ENCODE results near the gene ANGPTL4. TPM values are rescaled to one million over a fixed set of nuclear protein-coding genes. Genes with fewer than 3 reads are reported as not detected.
A peak's percentile ranks its signal among the peaks of the same experiment; 100 is the strongest.

ANGPTL4 gene
- total RNA-seq, 4 donors from 2014 or later, result 4.4 to 48.2 (median 19.4) TPM

DNA sequence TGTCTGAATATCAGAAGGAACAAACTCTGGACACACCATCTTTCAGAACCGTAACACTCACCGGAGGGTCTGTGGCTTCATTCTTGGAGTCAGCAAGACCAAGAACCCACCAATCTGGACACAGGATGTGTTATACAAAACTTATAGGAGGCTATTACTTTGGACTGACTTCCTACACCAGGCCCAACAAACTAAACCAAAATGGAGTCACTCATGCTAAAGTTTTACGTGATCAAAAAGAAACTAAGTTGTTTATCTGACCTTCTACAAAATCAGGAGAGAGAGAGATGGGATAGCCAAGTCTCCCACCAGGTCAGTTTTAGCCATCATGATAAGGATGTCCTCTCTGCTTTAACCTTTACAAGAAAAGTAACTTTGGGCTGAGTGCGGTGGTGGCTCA lies 23.0 kb downstream of the ANGPTL4 start:
- Histone ChIP-seq H3K4me3 (no peak overlapping the region), H3K27me3 (no peaks in the 10 kb centered on the region), H3K36me3 (no peaks in the 10 kb centered on the region), H3K4me1 (peaks cover 7 to 23% (median 12%) of the 10 kb centered on the region in 3 donors), H3K9me3 (no peaks in the 10 kb centered on the region), H3K27ac (no peak overlapping the region)
- TF ChIP-seq EP300 (IDR thresholded peaks at IDR 0.05), result no peak
- no peak for TF ChIP-seq CTCF (IDR thresholded peaks at IDR 0.05)
- no peak for TF ChIP-seq POLR2A (IDR thresholded peaks at IDR 0.05)
- no peak for TF ChIP-seq POLR2AphosphoS5 (IDR thresholded peaks at IDR 0.05)
- no peak for ATAC-seq
- WGBS, 2 donors (ENCODE audit: low coverage in 1 of 2), result 64 to 80% methylated on average over 2 to 4 of the region's 4 CpGs

- Histone ChIP-seq H3K27me3 (no peaks in the 10 kb centered on the region), H3K36me3 (no peaks in the 10 kb centered on the region), H3K4me3 (no peak overlapping the region), H3K9me3 (no peaks in the 10 kb centered on the region), H3K4me1 (peaks cover 7 to 33% (median 21%) of the 10 kb centered on the region in 3 donors), H3K27ac (peak overlapping the region in 1 of 4 donors; percentile 14)
- ATAC-seq, result no peak
- TF ChIP-seq POLR2AphosphoS5 (IDR thresholded peaks at IDR 0.05), result no peak
- no peak for TF ChIP-seq POLR2A (IDR thresholded peaks at IDR 0.05)
- no peak for TF ChIP-seq EP300 (IDR thresholded peaks at IDR 0.05)
- TF ChIP-seq CTCF (IDR thresholded peaks at IDR 0.05), result no peak
- WGBS, 2 donors (ENCODE audit: low coverage in 1 of 2), result 82 to 86% methylated on average over 12 to 15 of the region's 16 CpGs
Measured at GRCh38 chr19:8387688-8388611, 24.0 kb downstream of the ANGPTL4 start.

DNA sequence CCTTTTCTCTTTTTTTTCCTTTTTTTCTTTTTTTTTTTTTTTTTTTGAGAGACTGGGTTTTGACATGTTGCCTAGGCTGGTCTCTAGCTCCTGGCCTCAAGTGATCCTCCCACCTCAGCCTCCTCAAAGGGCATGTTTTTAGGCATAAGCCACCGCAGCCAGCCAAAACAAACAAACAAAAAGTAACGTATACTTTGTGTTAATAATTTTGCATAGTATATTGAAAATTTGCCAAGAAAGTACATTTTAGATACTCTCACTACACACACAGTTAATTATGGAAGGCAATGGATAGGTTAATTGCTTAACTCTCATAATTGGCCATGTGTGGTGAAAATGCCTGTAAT lies 24.6 kb downstream of the ANGPTL4 start:
- Histone ChIP-seq H3K4me3 (no peak overlapping the region), H3K27ac (peak overlapping the region in 2 of 4 donors; percentile 20 to 98), H3K36me3 (no peaks in the 10 kb centered on the region), H3K4me1 (peaks cover 7 to 39% (median 27%) of the 10 kb centered on the region in 3 donors), H3K27me3 (no peaks in the 10 kb centered on the region), H3K9me3 (no peaks in the 10 kb centered on the region)
- no peak for TF ChIP-seq POLR2A (IDR thresholded peaks at IDR 0.05)
- no peak for TF ChIP-seq EP300 (IDR thresholded peaks at IDR 0.05)
- no peak for TF ChIP-seq POLR2AphosphoS5 (IDR thresholded peaks at IDR 0.05)
- no peak for TF ChIP-seq CTCF (IDR thresholded peaks at IDR 0.05)
- WGBS, 2 donors (ENCODE audit: low coverage in 1 of 2), result 22 to 29% methylated on average over 1 of the region's 2 CpGs
- ATAC-seq, result no peak

DNA sequence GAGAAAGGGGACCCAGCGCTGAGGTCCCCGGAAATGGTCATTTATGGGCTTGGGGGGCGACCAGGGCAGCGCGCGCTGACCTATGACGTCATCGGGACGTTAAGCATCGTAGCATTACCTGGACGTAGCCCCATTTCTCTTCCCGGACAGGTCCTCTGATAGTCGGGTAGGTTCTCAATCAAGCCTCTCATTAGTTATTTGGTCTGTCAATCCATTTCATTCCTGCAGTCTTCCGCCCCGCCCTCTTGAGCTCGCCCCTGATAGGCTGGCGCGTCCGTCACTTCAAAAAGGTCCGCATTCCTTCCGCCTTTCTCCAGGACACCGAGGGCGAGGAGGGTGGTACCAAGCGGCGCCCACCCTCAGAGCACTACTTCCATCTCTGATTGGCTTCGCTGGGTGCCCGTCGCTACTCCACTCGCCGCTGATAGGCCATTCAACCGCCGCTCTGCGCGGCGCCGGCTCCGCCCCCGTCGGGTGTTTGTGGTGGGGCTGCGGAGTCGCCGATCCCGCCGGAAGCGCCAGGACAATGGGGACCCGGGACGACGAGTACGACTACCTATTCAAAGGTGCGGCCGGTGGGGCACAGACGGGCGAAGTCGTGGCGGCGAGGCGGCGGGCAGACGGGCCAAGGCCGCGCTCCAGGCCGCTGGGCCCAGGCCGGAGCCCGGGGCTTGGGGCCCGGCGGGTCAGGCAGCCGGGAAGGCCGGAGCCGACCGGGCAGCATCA lies 26.1 kb downstream of the ANGPTL4 start, which contains the start of gene RAB11B:
Gene RAB11B (plus strand): TSS at position 470 of the 726 bp plus-strand sequence. CDS start 57 bp downstream, at position 527.
- peak within 1 kb of the TSS; percentile 98 to 100 (median 99) for H3K27ac ChIP-seq
- peak; percentile 74 to 79 for TF ChIP-seq POLR2A (IDR thresholded peaks at IDR 0.05)
- no peak for TF ChIP-seq EP300 (IDR thresholded peaks at IDR 0.05)
- no peak for TF ChIP-seq CTCF (IDR thresholded peaks at IDR 0.05)
- TF ChIP-seq POLR2AphosphoS5 (IDR thresholded peaks at IDR 0.05), result peak; percentile 56
- H3K36me3 ChIP-seq, result no peaks in the 10 kb centered on the region
- ATAC-seq, result peak; percentile 96
- peaks cover 7 to 54% (median 39%) of the 10 kb centered on the region in 3 donors for H3K4me1 ChIP-seq
- WGBS, 2 donors (ENCODE audit: low coverage in 1 of 2), result 0% methylated on average over 8 to 24 of the region's 70 CpGs
- no peaks in the 10 kb centered on the region for H3K27me3 ChIP-seq
- H3K9me3 ChIP-seq, result no peaks in the 10 kb centered on the region
- peak within 1 kb of the TSS; percentile 78 to 82 for H3K4me3 ChIP-seq

Data from gastroesophageal sphincter (tissue), 4 donors.